Loucy (cell line): ENCODE measurements around the gene IL34.
"Not testable (repeated sequence)": the region's sequence is repeated elsewhere in the genome, so short reads cannot be mapped to it uniquely, and the experiment has no call there.

Experiments
- H2AFZ ChIP-seq: fragments of 200-600 bp; sonication (generic); 2 replicates; pipeline ENCODE4 v1.6.0; 2016; ENCODE audit warnings: antibody characterized with exemption, mild to moderate bottlenecking, low read length, moderate library complexity
- H3F3A ChIP-seq: fragments of 200-600 bp; 2 replicates; pipeline ENCODE4 v1.6.0; 2016; ENCODE audit warnings: antibody characterized with exemption, low read depth, mild to moderate bottlenecking
- H3K27me3 ChIP-seq: fragments of 200-600 bp; sonication (generic); 2 replicates; pipeline ENCODE4 v1.6.1; 2014; ENCODE audit warnings: low read length, mild to moderate bottlenecking; ENCODE audit not compliant: insufficient read depth, poor library complexity, severe bottlenecking
- H3K36me3 ChIP-seq: fragments of 200-600 bp; sonication (generic); 2 replicates; pipeline ENCODE4 v1.6.1; 2016; ENCODE audit warnings: low read length; ENCODE audit not compliant: insufficient read depth
- H3K4me1 ChIP-seq: fragments of 200-600 bp; sonication (generic); 2 replicates; pipeline ENCODE4 v1.5.1; 2014; ENCODE audit warnings: low read length, mild to moderate bottlenecking; ENCODE audit not compliant: insufficient read depth, poor library complexity, severe bottlenecking
- H3K4me2 ChIP-seq: fragments of 200-600 bp; sonication (generic); 2 replicates; pipeline ENCODE4 v1.6.0; 2014; ENCODE audit warnings: antibody characterized with exemption, low read length, low read depth, mild to moderate bottlenecking; ENCODE audit not compliant: poor library complexity, severe bottlenecking
- H3K4me3 ChIP-seq: fragments of 200-600 bp; sonication (generic); 2 replicates; pipeline ENCODE4 v1.5.1; 2014; ENCODE audit warnings: low read length, mild to moderate bottlenecking, mixed read lengths; ENCODE audit not compliant: poor library complexity, severe bottlenecking
- H3K79me2 ChIP-seq: fragments of 200-600 bp; sonication (generic); 2 replicates; pipeline ENCODE4 v1.6.1; 2014; ENCODE audit warnings: low read length; ENCODE audit not compliant: insufficient read depth
- H3K9ac ChIP-seq: fragments of 200-600 bp; sonication (generic); 2 replicates; pipeline ENCODE4 v1.6.0; 2014; ENCODE audit warnings: mild to moderate bottlenecking, low read depth, low read length, moderate library complexity; ENCODE audit not compliant: poor library complexity, severe bottlenecking
- H3K9me2 ChIP-seq: fragments of 200-600 bp; sonication (generic); replicated peaks from 2 replicates; pipeline ENCODE4 v1.6.1; 2016; ENCODE audit warnings: low read depth, low read length, mixed read lengths
- H3K9me3 ChIP-seq: fragments of 200-600 bp; sonication (generic); 2 replicates; pipeline ENCODE4 v1.6.1; 2014; ENCODE audit warnings: mild to moderate bottlenecking, antibody characterized with exemption, low read length, low read depth; ENCODE audit not compliant: insufficient read depth
- H4K20me1 ChIP-seq: fragments of 200-600 bp; sonication (generic); 2 replicates; pipeline ENCODE4 v1.6.0; 2014; ENCODE audit warnings: antibody characterized with exemption, low read length, mild to moderate bottlenecking; ENCODE audit not compliant: insufficient read depth, poor library complexity, severe bottlenecking
- CTCF ChIP-seq: fragments of 200-600 bp; sonication (generic); conservative IDR thresholded peaks from 2 replicates; pipeline ENCODE4 v1.5.1; 2014; ENCODE audit warnings: mild to moderate bottlenecking, antibody characterized with exemption, low read length
- EZH2phosphoT487 ChIP-seq: fragments of 200-600 bp; IDR thresholded peaks from 2 replicates; pipeline ENCODE4 v1.6.1; 2018; ENCODE audit warnings: antibody characterized with exemption, mild to moderate bottlenecking, moderate library complexity, borderline replicate concordance

Gene IL34

GRCh38 chr16:70665806-70666735 is 19.7 kb downstream of the IL34 start:
- Histone ChIP-seq H3K36me3 (peaks cover 7% of the 10 kb centered on the region; the same call in 1 of the 2 replicates), H3K27me3 (no peaks in the 10 kb centered on the region)

GRCh38 chr16:70670175-70670574 is 23.8 kb downstream of the IL34 start:
- Histone ChIP-seq H3K9me2 (no peaks in the 10 kb centered on the region), H2AFZ (no peak overlapping the region), H3K4me3 (no peak overlapping the region), H3K9ac (no peak overlapping the region), H3K36me3 (peaks cover 10% of the 10 kb centered on the region; the same call in 1 of the 2 replicates), H3F3A (no peaks in the 10 kb centered on the region), H3K4me2 (no peak overlapping the region), H3K79me2 (no peaks in the 10 kb centered on the region), H4K20me1 (no peaks in the 10 kb centered on the region), H3K4me1 (no peaks in the 10 kb centered on the region), H3K9me3 (no peaks in the 10 kb centered on the region), H3K27me3 (no peaks in the 10 kb centered on the region)
- TF ChIP-seq CTCF (no peak), EZH2phosphoT487 (no peak)

More at GRCh38 chr16:70665806-70666735, 19.7 kb downstream of the IL34 start:
- Histone ChIP-seq H3K9me2 (no peaks in the 10 kb centered on the region), H3K79me2 (no peaks in the 10 kb centered on the region), H3K4me1 (no peaks in the 10 kb centered on the region), H3K4me3 (no peak overlapping the region), H2AFZ (no peak overlapping the region), H3K9me3 (no peaks in the 10 kb centered on the region), H3K4me2 (no peak overlapping the region), H4K20me1 (no peaks in the 10 kb centered on the region), H3F3A (no peaks in the 10 kb centered on the region), H3K9ac (no peak overlapping the region)
- TF ChIP-seq EZH2phosphoT487: no peak
- TF ChIP-seq CTCF: no peak

- not testable (repeated sequence) for H3K9me3 ChIP-seq, H2AFZ ChIP-seq, H3K9me2 ChIP-seq, H3K4me2 ChIP-seq, H3K4me1 ChIP-seq, H3K27me3 ChIP-seq, H3K36me3 ChIP-seq, H3K9ac ChIP-seq, H3K79me2 ChIP-seq, H4K20me1 ChIP-seq, H3F3A ChIP-seq, H3K4me3 ChIP-seq
Measured at GRCh38 chr16:70670938-70671337, 24.6 kb downstream of the IL34 start.
